A549 (cell line): ENCODE results near the gene SMG6. TPM values are rescaled to one million over a fixed set of nuclear protein-coding genes. Genes with fewer than 3 reads are reported as not detected.

Experiments used
- ATAC-seq, 2 experiments: fragments of 200-7000 bp in 1 of 2; fragments of >200 bp in 1 of 2; cut with Nextera tagmentation in 1 of 2; cut with Tn5 transposase in 1 of 2; 3 replicates each; pipeline versions ENCODE4 v1.8.0 to v1.9.1; 2018 to 2020; ENCODE audit warnings: mild to moderate bottlenecking in 1 of 2, moderate library complexity in 1 of 2
- CTCF ChIA-PET: fragments of 300-600 bp; sonication (Branson Sonifier 250); formaldehyde crosslinking; extraction: SDS; loops from one replicate; lab custom pipeline; 2021; ENCODE audit warnings: antibody characterized with exemption, inconsistent platforms; lab: Yijun Ruan, JAX
- POLR2A ChIA-PET: fragments of 350-600 bp; formaldehyde crosslinking; extraction: SDS; loops from one replicate; lab custom pipeline; 2021; ENCODE audit warnings: antibody characterized with exemption, inconsistent platforms; lab: Yijun Ruan, JAX
- DNase-seq, 2 experiments: peaks; one replicate each; pipeline versions ENCODE4 v3.0.0 to v3.0.0-alpha.2; 2011 to 2016; ENCODE audit warnings: low read depth in 1 of 2, low spot score in 1 of 2
- FAIRE-seq: peaks from 2 replicates; lab custom pipeline; 2011; peaks lifted over from hg19 to GRCh38; lab: Jason Lieb, UNC
- H3K27ac ChIP-seq, 2 experiments: fragments of >200 bp; sonication (Bioruptor Twin); formaldehyde crosslinking; 3 replicates each; pipeline ENCODE4 v1.5.1; 2016 to 2017
- H3K4me1 ChIP-seq: fragments of >200 bp; sonication (Bioruptor Twin); formaldehyde crosslinking; 3 replicates; pipeline ENCODE4 v1.6.1; 2016
- H3K4me2 ChIP-seq: fragments of >200 bp; sonication (Bioruptor Twin); formaldehyde crosslinking; 3 replicates; pipeline ENCODE4 v1.6.1; 2016
- H3K4me3 ChIP-seq: fragments of >200 bp; sonication (Bioruptor Twin); formaldehyde crosslinking; 3 replicates; pipeline ENCODE4 v1.5.1; 2016
- H3K9me3 ChIP-seq: fragments of >200 bp; sonication (Bioruptor Twin); formaldehyde crosslinking; 3 replicates; pipeline ENCODE4 v1.6.1; 2016
- BHLHE40 ChIP-seq: IDR thresholded peaks from 2 replicates; pipeline ENCODE4 v1.6.1; 2012; ENCODE audit warnings: low read depth, low read length, inconsistent platforms
- CBX2 ChIP-seq: fragments of 200-600 bp; sonication (generic); IDR thresholded peaks from 2 replicates; pipeline ENCODE4 v1.6.1; 2016; ENCODE audit warnings: low read depth, mild to moderate bottlenecking, borderline replicate concordance
- CBX8 ChIP-seq: fragments of 200-600 bp; sonication (generic); IDR thresholded peaks from 2 replicates; pipeline ENCODE4 v1.6.1; 2016
- CEBPB ChIP-seq, 2 experiments: fragments of >200 bp in 1 of 2; sonication (Bioruptor Twin) in 1 of 2; formaldehyde crosslinking in 1 of 2; IDR thresholded peaks; 2 replicates each; pipeline ENCODE4 v1.6.1; 2012 to 2016
- EHMT2 ChIP-seq: fragments of 200-600 bp; sonication (generic); IDR thresholded peaks from 2 replicates; pipeline ENCODE4 v1.6.1; 2016; ENCODE audit warnings: antibody characterized with exemption, low read depth, mild to moderate bottlenecking, moderate library complexity
- EP300 ChIP-seq, 2 experiments: fragments of >200 bp; sonication (Bioruptor Twin); formaldehyde crosslinking; IDR thresholded peaks; 2 replicates in 1 of 2; 3 replicates in 1 of 2; pipeline ENCODE4 v1.6.1; 2016 to 2017
- FOXS1 ChIP-seq: fragments of 250-450 bp; sonication (Bioruptor Pico); IDR thresholded peaks from 2 replicates; pipeline ENCODE4 v1.5.0; 2020; ENCODE audit warnings: mild to moderate bottlenecking, moderate library complexity
- GATA3 ChIP-seq: IDR thresholded peaks from 2 replicates; pipeline ENCODE4 v1.6.1; 2012; ENCODE audit warnings: borderline replicate concordance
- HDAC2 ChIP-seq: fragments of 200-600 bp; sonication (generic); IDR thresholded peaks from 2 replicates; pipeline ENCODE4 v1.6.1; 2016
- HES2 ChIP-seq: fragments of >200 bp; sonication (Bioruptor Twin); formaldehyde crosslinking; IDR thresholded peaks from 2 replicates; pipeline ENCODE4 v1.6.1; 2016
- HOXB5 ChIP-seq: fragments of 250-450 bp; sonication (Bioruptor Pico); IDR thresholded peaks from 2 replicates; pipeline ENCODE4 v1.5.0; 2020; ENCODE audit warnings: mild to moderate bottlenecking, moderate library complexity
- JUNB ChIP-seq: fragments of >200 bp; sonication (Bioruptor Twin); formaldehyde crosslinking; IDR thresholded peaks from 2 replicates; pipeline ENCODE4 v1.6.1; 2016
- KDM1A ChIP-seq: fragments of 200-600 bp; sonication (generic); IDR thresholded peaks from 2 replicates; pipeline ENCODE4 v1.6.1; 2016; ENCODE audit warnings: low read depth, mild to moderate bottlenecking
- KDM5A ChIP-seq: fragments of 200-600 bp; sonication (generic); IDR thresholded peaks from 2 replicates; pipeline ENCODE4 v1.6.1; 2016; ENCODE audit warnings: antibody characterized with exemption, mild to moderate bottlenecking
- MAZ ChIP-seq: fragments of 150-350 bp; IDR thresholded peaks from 2 replicates; pipeline ENCODE4 v1.6.1; 2014; ENCODE audit warnings: antibody characterized with exemption, low read depth, low read length, borderline replicate concordance
- NFE2L2 ChIP-seq: fragments of 150-350 bp; conservative IDR thresholded peaks from 2 replicates; pipeline ENCODE4 v1.6.1; 2014; ENCODE audit warnings: low read length
- NPAS2 ChIP-seq: fragments of 250-450 bp; sonication (Bioruptor Pico); IDR thresholded peaks from 2 replicates; pipeline ENCODE4 v1.8.0; 2022; ENCODE audit warnings: mild to moderate bottlenecking, moderate library complexity, borderline replicate concordance
- PHF8 ChIP-seq: fragments of 200-600 bp; sonication (generic); IDR thresholded peaks from 2 replicates; pipeline ENCODE4 v1.6.1; 2016; ENCODE audit warnings: low read depth, mild to moderate bottlenecking, antibody characterized with exemption, moderate library complexity, borderline replicate concordance
- RAD21 ChIP-seq, 2 experiments: fragments of >200 bp in 1 of 2; sonication (Bioruptor Twin) in 1 of 2; formaldehyde crosslinking in 1 of 2; IDR thresholded peaks in 1 of 2; conservative IDR thresholded peaks in 1 of 2; 2 replicates in 1 of 2; 3 replicates in 1 of 2; pipeline ENCODE4 v1.6.1; 2012 to 2018; ENCODE audit warnings: inconsistent platforms in 1 of 2
- RARB ChIP-seq: fragments of 250-450 bp; sonication (Bioruptor Pico); IDR thresholded peaks from 2 replicates; pipeline ENCODE4 v1.8.0; 2021; ENCODE audit warnings: mild to moderate bottlenecking, moderate library complexity
- RFX5 ChIP-seq: fragments of 450-650 bp; IDR thresholded peaks from 2 replicates; pipeline ENCODE4 v1.7.1; 2014; ENCODE audit warnings: antibody characterized with exemption, mild to moderate bottlenecking, moderate library complexity
- RNF2 ChIP-seq: fragments of 200-600 bp; sonication (generic); IDR thresholded peaks from 2 replicates; pipeline ENCODE4 v1.6.1; 2016; ENCODE audit warnings: low read depth, mild to moderate bottlenecking, antibody characterized with exemption, moderate library complexity, borderline replicate concordance
- SMC3 ChIP-seq: fragments of >200 bp; sonication (Bioruptor Twin); formaldehyde crosslinking; IDR thresholded peaks from 3 replicates; pipeline ENCODE4 v1.6.1; 2018; ENCODE audit warnings: inconsistent platforms
- TP53 ChIP-seq: fragments of 250-450 bp; sonication (Bioruptor Pico); IDR thresholded peaks from 2 replicates; pipeline ENCODE4 v1.5.0; 2021; ENCODE audit warnings: mild to moderate bottlenecking, moderate library complexity
- USF2 ChIP-seq: fragments of 450-650 bp; IDR thresholded peaks from 2 replicates; pipeline ENCODE4 v1.6.1; 2014; ENCODE audit warnings: antibody characterized with exemption
- ZFP36 ChIP-seq: fragments of 450-650 bp; IDR thresholded peaks from 2 replicates; pipeline ENCODE4 v1.6.1; 2014; ENCODE audit warnings: borderline replicate concordance; ENCODE audit not compliant: partially characterized antibody
- ZSCAN20 ChIP-seq: fragments of 250-450 bp; sonication (Bioruptor Pico); IDR thresholded peaks from 2 replicates; pipeline ENCODE4 v1.8.0; 2022; ENCODE audit warnings: mild to moderate bottlenecking, moderate library complexity
- WGBS: methylation state at CpG from one replicate; pipeline ENCODE4 v1.1.6; 2017; ENCODE audit errors: missing lambda C conversion rate; 5-methylcytosine and 5-hydroxymethylcytosine counted together
- polyA plus RNA-seq, 4 experiments: library from polyadenylated mRNA; depleted of rRNA in 3 of 4; stranded (reverse); fragments of >200 nt; fragmentation: RNase III in 1 of 4; extraction: RNeasy Plus Mini Kit Qiagen cat#74134 plus additional on column Dnase treatment in 1 of 4; gene quantifications; 2 replicates in 3 of 4; 3 replicates in 1 of 4; pipeline ENCODE4 v1.2.3, GENCODE V29; 2011 to 2017
- TF ChIP-seq, protein P1 (sequence below): IDR thresholded peaks from 2 replicates; pipeline ENCODE4 v1.6.1; 2012

SMG6 gene
- polyA plus RNA-seq, 2 of the 4 experiments (the other 2 are of a cell fraction) = 4.7 to 17.0 TPM

- Histone ChIP-seq H3K27ac (no peak overlapping the region), H3K4me3 (no peak overlapping the region), H3K9me3 (no peaks in the 10 kb centered on the region), H3K4me2 (no peak overlapping the region), H3K4me1 (no peaks in the 10 kb centered on the region; the same call in 2 of the 3 replicates)
- POLR2A ChIA-PET = no interaction called here
- WGBS = 72% methylated on average over 2 of the region's 2 CpGs
- no peak for FAIRE-seq
- no peak for TF ChIP-seq KDM1A
- no peak for TF ChIP-seq EHMT2
- TF ChIP-seq, protein P1, sequence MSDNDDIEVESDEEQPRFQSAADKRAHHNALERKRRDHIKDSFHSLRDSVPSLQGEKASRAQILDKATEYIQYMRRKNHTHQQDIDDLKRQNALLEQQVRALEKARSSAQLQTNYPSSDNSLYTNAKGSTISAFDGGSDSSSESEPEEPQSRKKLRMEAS = no peak
- TF ChIP-seq USF2 = no peak
- TF ChIP-seq HES2 = no peak
- no peak for TF ChIP-seq RFX5
- no peak for TF ChIP-seq GATA3
- no peak for TF ChIP-seq MAZ
- no peak for TF ChIP-seq CEBPB (IDR thresholded peaks at IDR 0.05)
- no peak for TF ChIP-seq RARB (CRISPR knock-in tag)
- no peak for TF ChIP-seq KDM5A
- no peak for TF ChIP-seq HOXB5
- no peak for TF ChIP-seq RAD21 (conservative IDR thresholded peaks at IDR 0.05 in 1 of 2, IDR thresholded peaks at IDR 0.05 in 1 of 2)
- no peak for TF ChIP-seq ZSCAN20 (CRISPR knock-in tag)
- CTCF ChIA-PET = interaction anchor here (2.0 kb wide), 1 partner anchor 64 kb away, joined by 13 read pairs; no protein-coding TSS in a partner anchor
- ATAC-seq = no peak
- no peak for DNase-seq
Measured at GRCh38 chr17:2180768-2181167, 122.8 kb downstream of the SMG6 start.

- POLR2A ChIA-PET = no interaction called here
Measured at GRCh38 chr17:2179615-2180295, 123.8 kb downstream of the SMG6 start.

More at GRCh38 chr17:2179615-2180295, 123.8 kb downstream of the SMG6 start:
- H3K27ac ChIP-seq = no peak overlapping the region
- no peak overlapping the region for H3K4me3 ChIP-seq
- peaks cover 9% of the 10 kb centered on the region for H3K4me1 ChIP-seq
- TF ChIP-seq PHF8 (no peak), RFX5 (no peak), HES2 (no peak), HDAC2 (no peak), ZFP36 (no peak), TP53 (no peak), RAD21 (conservative IDR thresholded peaks at IDR 0.05 in 1 of 2, IDR thresholded peaks at IDR 0.05 in 1 of 2) (no peak), CBX8 (no peak), CBX2 (no peak), RARB (CRISPR knock-in tag) (no peak), FOXS1 (CRISPR knock-in tag) (no peak), SMC3 (no peak), EP300 (IDR thresholded peaks at IDR 0.05) (no peak), BHLHE40 (no peak), NPAS2 (no peak), RNF2 (no peak), NFE2L2 (no peak), JUNB (no peak)
- TF ChIP-seq, protein P1 = no peak
- H3K4me2 ChIP-seq = no peak overlapping the region
- DNase-seq (no peak), ATAC-seq (no peak), FAIRE-seq (no peak)
- 85% methylated on average over 9 of the region's 9 CpGs for WGBS
- no peaks in the 10 kb centered on the region for H3K9me3 ChIP-seq
- CTCF ChIA-PET = interaction anchor here (0.5 to 2.7 kb wide), 4 partner anchors 11 to 125 kb away, joined by 3 to 12 read pairs (median 8); partner anchors contain the start of gene HIC1
